WTC11 (cell line): ENCODE results near the gene FAM107A. TPM values are rescaled to one million over a fixed set of nuclear protein-coding genes. Genes with fewer than 3 reads are reported as not detected.

ENCODE experiments used
- ATAC-seq: fragments of 200-7000 bp; cut with Tn5 transposase; 2 replicates; pipeline ENCODE4 v1.10.0; 2021; ENCODE audit warnings: mild to moderate bottlenecking, moderate library complexity
- CTCF ChIA-PET: fragments of 300-600 bp; sonication (Branson Sonifier 250); formaldehyde crosslinking; loops from one replicate; lab custom pipeline; 2021; ENCODE audit warnings: antibody characterized with exemption; lab: Charles Lee
- POLR2A ChIA-PET: fragments of 350-600 bp; sonication (Branson Sonifier 250); formaldehyde crosslinking; loops from one replicate; lab custom pipeline; 2021; ENCODE audit warnings: antibody characterized with exemption; lab: Charles Lee
- DNase-seq: peaks from one replicate; pipeline ENCODE4 v3.0.0; 2021; ENCODE audit warnings: low spot score
- H3K27ac Mint-ChIP-seq: 2 replicates; pipeline ENCODE4 v1.8.0; 2021; ENCODE audit warnings: mixed read lengths
- H3K27me3 Mint-ChIP-seq: 2 replicates; pipeline ENCODE4 v1.8.0; 2021; ENCODE audit warnings: low read depth, mild to moderate bottlenecking, moderate library complexity, mixed read lengths
- H3K36me3 Mint-ChIP-seq: 2 replicates; pipeline ENCODE4 v1.8.0; 2021; ENCODE audit warnings: mixed read lengths
- H3K4me1 Mint-ChIP-seq: 2 replicates; pipeline ENCODE4 v1.8.0; 2022; ENCODE audit warnings: mixed read lengths
- H3K4me3 Mint-ChIP-seq: 2 replicates; pipeline ENCODE4 v1.8.0; 2021; ENCODE audit warnings: mild to moderate bottlenecking, moderate library complexity, mixed read lengths
- H3K9me3 Mint-ChIP-seq: 2 replicates; pipeline ENCODE4 v1.8.0; 2021; ENCODE audit warnings: mixed read lengths
- ATF2 ChIP-seq: sonication (generic); formaldehyde crosslinking; IDR thresholded peaks from 2 replicates; pipeline ENCODE4 v1.8.1; 2022; ENCODE audit warnings: low read depth, missing genetic modification reagents, borderline replicate concordance
- ATF6 ChIP-seq: sonication (generic); formaldehyde crosslinking; IDR thresholded peaks from 2 replicates; pipeline ENCODE4 v1.8.1; 2023; ENCODE audit warnings: mild to moderate bottlenecking, missing genetic modification reagents
- GRHL2 ChIP-seq: fragments of 250-450 bp; sonication (Bioruptor Pico); IDR thresholded peaks from 2 replicates; pipeline ENCODE4 v1.8.0; 2022; ENCODE audit warnings: mild to moderate bottlenecking, moderate library complexity; ENCODE audit not compliant: insufficient replicate concordance, severe bottlenecking
- NFATC4 ChIP-seq: fragments of 250-450 bp; sonication (Bioruptor Pico); IDR thresholded peaks from 2 replicates; pipeline ENCODE4 v1.9.0; 2021; ENCODE audit warnings: mild to moderate bottlenecking
- NR2C2 ChIP-seq: sonication (generic); formaldehyde crosslinking; IDR thresholded peaks from 2 replicates; pipeline ENCODE4 v1.8.0; 2022; ENCODE audit warnings: mild to moderate bottlenecking, missing genetic modification reagents
- RORB ChIP-seq: fragments of 250-450 bp; sonication (Bioruptor Pico); IDR thresholded peaks from 2 replicates; pipeline ENCODE4 v1.9.0; 2021; ENCODE audit warnings: mild to moderate bottlenecking
- SMAD3 ChIP-seq: sonication (generic); formaldehyde crosslinking; IDR thresholded peaks from 2 replicates; pipeline ENCODE4 v1.8.0; 2022; ENCODE audit warnings: missing genetic modification reagents, mild to moderate bottlenecking, borderline replicate concordance
- SMAD4 ChIP-seq: sonication (generic); formaldehyde crosslinking; IDR thresholded peaks from 2 replicates; pipeline ENCODE4 v1.8.0; 2022; ENCODE audit warnings: mild to moderate bottlenecking, missing genetic modification reagents
- STAT6 ChIP-seq: sonication (generic); formaldehyde crosslinking; conservative IDR thresholded peaks from 2 replicates; pipeline ENCODE4 v1.8.1; 2023; ENCODE audit warnings: mild to moderate bottlenecking, low read depth, missing genetic modification reagents, moderate library complexity
- TEAD1 ChIP-seq: sonication (generic); formaldehyde crosslinking; IDR thresholded peaks from 2 replicates; pipeline ENCODE4 v1.8.0; 2022; ENCODE audit warnings: mild to moderate bottlenecking, missing genetic modification reagents
- TEAD4 ChIP-seq: sonication (generic); formaldehyde crosslinking; IDR thresholded peaks from 2 replicates; pipeline ENCODE4 v1.8.0; 2022; ENCODE audit warnings: mild to moderate bottlenecking, missing genetic modification reagents
- ZBTB21 ChIP-seq: sonication (generic); formaldehyde crosslinking; IDR thresholded peaks from 2 replicates; pipeline ENCODE4 v1.8.1; 2023; ENCODE audit warnings: mild to moderate bottlenecking, missing genetic modification reagents, borderline replicate concordance
- ZNF317 ChIP-seq: sonication (generic); formaldehyde crosslinking; IDR thresholded peaks from 2 replicates; pipeline ENCODE4 v1.8.1; 2023; ENCODE audit warnings: low read depth, mild to moderate bottlenecking, moderate library complexity, missing genetic modification reagents, borderline replicate concordance
- ZNF416 ChIP-seq: fragments of 250-450 bp; sonication (Bioruptor Pico); IDR thresholded peaks from 2 replicates; pipeline ENCODE4 v1.9.0; 2021; ENCODE audit warnings: mild to moderate bottlenecking, inconsistent platforms
- total RNA-seq: library from RNA; stranded (reverse); gene quantifications from 3 replicates; pipeline ENCODE4 v1.2.3, GENCODE V29; 2021
- TF ChIP-seq, protein P1 (sequence below): sonication (generic); formaldehyde crosslinking; IDR thresholded peaks from 2 replicates; pipeline ENCODE4 v1.8.1; 2023; ENCODE audit warnings: mild to moderate bottlenecking, missing genetic modification reagents, moderate library complexity
- TF ChIP-seq, protein P2 (sequence below): sonication (generic); formaldehyde crosslinking; conservative IDR thresholded peaks from 2 replicates; pipeline ENCODE4 v1.8.1; 2022; ENCODE audit warnings: mild to moderate bottlenecking, missing genetic modification reagents
- TF ChIP-seq, protein P3 (sequence below): sonication (generic); formaldehyde crosslinking; IDR thresholded peaks from 2 replicates; pipeline ENCODE4 v1.8.0; 2023; ENCODE audit warnings: missing genetic modification reagents

Gene FAM107A
- total RNA-seq, 1 experiment from 2014 or later: 0.31 TPM

DNA sequence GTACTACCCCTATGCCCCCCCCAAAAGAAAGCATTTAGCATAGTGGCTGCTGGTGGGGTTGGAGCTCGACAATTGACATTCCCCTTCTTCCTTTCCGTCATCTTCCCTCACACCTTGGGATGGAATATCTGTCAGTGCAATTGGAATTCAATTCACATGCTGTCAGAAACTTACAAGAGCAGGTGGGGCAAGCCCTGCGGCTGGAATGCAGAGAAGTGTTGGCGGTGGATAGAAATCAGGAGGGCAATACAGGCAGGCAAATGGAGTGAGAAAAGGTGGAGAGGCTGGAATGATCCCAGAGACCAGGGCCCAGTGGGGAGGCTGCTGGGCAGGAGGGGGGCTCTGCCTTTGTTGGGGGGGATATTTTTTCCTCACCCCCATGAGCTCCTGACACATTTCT is 45.2 kb upstream of the FAM107A start (continued):
- no peak for TF ChIP-seq ATF2 (CRISPR knock-in tag)
- TF ChIP-seq, protein P1, sequence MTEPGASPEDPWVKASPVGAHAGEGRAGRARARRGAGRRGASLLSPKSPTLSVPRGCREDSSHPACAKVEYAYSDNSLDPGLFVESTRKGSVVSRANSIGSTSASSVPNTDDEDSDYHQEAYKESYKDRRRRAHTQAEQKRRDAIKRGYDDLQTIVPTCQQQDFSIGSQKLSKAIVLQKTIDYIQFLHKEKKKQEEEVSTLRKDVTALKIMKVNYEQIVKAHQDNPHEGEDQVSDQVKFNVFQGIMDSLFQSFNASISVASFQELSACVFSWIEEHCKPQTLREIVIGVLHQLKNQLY (CRISPR knock-in tag): no peak
- TF ChIP-seq STAT6: no peak
- TF ChIP-seq ZBTB21: no peak
- no peak for TF ChIP-seq SMAD4 (CRISPR knock-in tag)

- H3K27me3 Mint-ChIP-seq: no peaks in the 10 kb centered on the region
- POLR2A ChIA-PET: no interaction called here
- DNase-seq: no peak
- H3K36me3 Mint-ChIP-seq: no peaks in the 10 kb centered on the region
- H3K27ac Mint-ChIP-seq: no peak overlapping the region
- CTCF ChIA-PET: interaction anchor here (1.2 to 2.3 kb wide), 3 partner anchors 9 to 52 kb away, joined by 5 to 15 read pairs (median 7); no protein-coding TSS in a partner anchor
- TF ChIP-seq, protein P2, sequence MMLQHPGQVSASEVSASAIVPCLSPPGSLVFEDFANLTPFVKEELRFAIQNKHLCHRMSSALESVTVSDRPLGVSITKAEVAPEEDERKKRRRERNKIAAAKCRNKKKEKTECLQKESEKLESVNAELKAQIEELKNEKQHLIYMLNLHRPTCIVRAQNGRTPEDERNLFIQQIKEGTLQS (CRISPR knock-in tag): no peak
- TF ChIP-seq NFATC4 (CRISPR knock-in tag) (no peak), TEAD1 (CRISPR knock-in tag) (no peak), RORB (CRISPR knock-in tag) (no peak), GRHL2 (CRISPR knock-in tag) (no peak), ZNF317 (no peak), TEAD4 (no peak), ATF6 (CRISPR knock-in tag) (no peak), SMAD3 (CRISPR knock-in tag) (no peak), NR2C2 (CRISPR knock-in tag) (no peak), ZNF416 (CRISPR knock-in tag) (no peak)
- TF ChIP-seq, protein P3, sequence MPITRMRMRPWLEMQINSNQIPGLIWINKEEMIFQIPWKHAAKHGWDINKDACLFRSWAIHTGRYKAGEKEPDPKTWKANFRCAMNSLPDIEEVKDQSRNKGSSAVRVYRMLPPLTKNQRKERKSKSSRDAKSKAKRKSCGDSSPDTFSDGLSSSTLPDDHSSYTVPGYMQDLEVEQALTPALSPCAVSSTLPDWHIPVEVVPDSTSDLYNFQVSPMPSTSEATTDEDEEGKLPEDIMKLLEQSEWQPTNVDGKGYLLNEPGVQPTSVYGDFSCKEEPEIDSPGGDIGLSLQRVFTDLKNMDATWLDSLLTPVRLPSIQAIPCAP: no peak
- peaks cover 10% of the 10 kb centered on the region for H3K4me1 Mint-ChIP-seq
- no peaks in the 10 kb centered on the region for H3K9me3 Mint-ChIP-seq
- ATAC-seq: no peak
- no peak overlapping the region for H3K4me3 Mint-ChIP-seq
Measured at GRCh38 chr3:58621086-58621830, 44.1 kb upstream of the FAM107A start.
